ENCODE data around the gene S100A13. TPM values are rescaled to one million over a fixed set of nuclear protein-coding genes. Genes with fewer than 3 reads are reported as not detected.

Gene S100A13
- total RNA-seq, 1 experiment from 2014 or later: 350 TPM

GRCh38 chr1:153663211-153663610, 35.9 kb upstream of the S100A13 start:
- ATAC-seq (no peak), DNase-seq (no peak)
- no peak overlapping the region for H3K9ac ChIP-seq (ENCODE audit: low read length)
- intact Hi-C loops (cut with micrococcal nuclease): no loop called here
- H3K4me3 ChIP-seq (ENCODE audit: low read length): no peak overlapping the region
- peaks cover 11% of the 10 kb centered on the region; the same call in 1 of the 2 replicates for H3K4me1 ChIP-seq (ENCODE audit: insufficient read depth, low read length)
- H3K27ac ChIP-seq (ENCODE audit: low read length): no peak overlapping the region
- ChIA-PET CTCF (no interaction called here), POLR2A (ENCODE audit: unreplicated experiment) (interaction anchor here (0.6 kb wide), 2 partner anchors 50 to 79 kb away, joined by 4 to 5 read pairs; partner anchors contain the start of gene S100A16)
- H3K36me3 ChIP-seq (ENCODE audit: low read depth, low read length): peaks cover 75% of the 10 kb centered on the region
- no peaks in the 10 kb centered on the region for H3K9me2 ChIP-seq (replicated peaks; ENCODE audit: low read length)
- no peak overlapping the region for H3K4me2 ChIP-seq (ENCODE audit: low read length)
- no TSS peak for BruUV-seq (replicated peaks)
- no peaks in the 10 kb centered on the region for H3K9me3 ChIP-seq (ENCODE audit: low read length)
- peaks cover 37% of the 10 kb centered on the region for H3K79me2 ChIP-seq (ENCODE audit: low read length)
- H2AFZ ChIP-seq (ENCODE audit: low read length): no peak overlapping the region
- no peaks in the 10 kb centered on the region for H3K27me3 ChIP-seq (ENCODE audit: low read length)
- peaks cover 28% of the 10 kb centered on the region for H3F3A ChIP-seq (ENCODE audit: low read length, unreplicated experiment)
- TF ChIP-seq EZH2phosphoT487 (IDR thresholded peaks at IDR 0.05; ENCODE audit: borderline replicate concordance, low read length): no peak
- no peak for TF ChIP-seq EZH2 (IDR thresholded peaks at IDR 0.05; ENCODE audit: low read length, unreplicated experiment)
- TF ChIP-seq, protein P1, sequence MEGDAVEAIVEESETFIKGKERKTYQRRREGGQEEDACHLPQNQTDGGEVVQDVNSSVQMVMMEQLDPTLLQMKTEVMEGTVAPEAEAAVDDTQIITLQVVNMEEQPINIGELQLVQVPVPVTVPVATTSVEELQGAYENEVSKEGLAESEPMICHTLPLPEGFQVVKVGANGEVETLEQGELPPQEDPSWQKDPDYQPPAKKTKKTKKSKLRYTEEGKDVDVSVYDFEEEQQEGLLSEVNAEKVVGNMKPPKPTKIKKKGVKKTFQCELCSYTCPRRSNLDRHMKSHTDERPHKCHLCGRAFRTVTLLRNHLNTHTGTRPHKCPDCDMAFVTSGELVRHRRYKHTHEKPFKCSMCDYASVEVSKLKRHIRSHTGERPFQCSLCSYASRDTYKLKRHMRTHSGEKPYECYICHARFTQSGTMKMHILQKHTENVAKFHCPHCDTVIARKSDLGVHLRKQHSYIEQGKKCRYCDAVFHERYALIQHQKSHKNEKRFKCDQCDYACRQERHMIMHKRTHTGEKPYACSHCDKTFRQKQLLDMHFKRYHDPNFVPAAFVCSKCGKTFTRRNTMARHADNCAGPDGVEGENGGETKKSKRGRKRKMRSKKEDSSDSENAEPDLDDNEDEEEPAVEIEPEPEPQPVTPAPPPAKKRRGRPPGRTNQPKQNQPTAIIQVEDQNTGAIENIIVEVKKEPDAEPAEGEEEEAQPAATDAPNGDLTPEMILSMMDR (conservative IDR thresholded peaks at IDR 0.05; ENCODE audit: low read depth, low read length): no peak
- peaks cover 6% of the 10 kb centered on the region; the same call in 1 of the 2 replicates for H4K20me1 ChIP-seq (ENCODE audit: low read length)

GRCh38 chr1:153662269-153662668, 35.0 kb upstream of the S100A13 start:
- CTCF ChIA-PET: no interaction called here
- H2AFZ ChIP-seq (ENCODE audit: low read length): no peak overlapping the region
- H3K27ac ChIP-seq (ENCODE audit: low read length): no peak overlapping the region
- no peak overlapping the region for H3K4me2 ChIP-seq (ENCODE audit: low read length)
- H3K9me3 ChIP-seq (ENCODE audit: low read length): no peaks in the 10 kb centered on the region
- no peak overlapping the region for H3K4me3 ChIP-seq (ENCODE audit: low read length)
- no peak for TF ChIP-seq EZH2 (IDR thresholded peaks at IDR 0.05; ENCODE audit: low read length, unreplicated experiment)
- TF ChIP-seq EZH2phosphoT487 (IDR thresholded peaks at IDR 0.05; ENCODE audit: borderline replicate concordance, low read length): no peak
- TF ChIP-seq, protein P1 (conservative IDR thresholded peaks at IDR 0.05; ENCODE audit: low read depth, low read length): no peak
- peaks cover 28% of the 10 kb centered on the region for H3K79me2 ChIP-seq (ENCODE audit: low read length)
- peaks cover 14% of the 10 kb centered on the region; the same call in 1 of the 2 replicates for H3K4me1 ChIP-seq (ENCODE audit: insufficient read depth, low read length)
- no peaks in the 10 kb centered on the region for H3K27me3 ChIP-seq (ENCODE audit: low read length)
- POLR2A ChIA-PET (ENCODE audit: unreplicated experiment): no interaction called here
- intact Hi-C loops (cut with micrococcal nuclease): no loop called here
- H3F3A ChIP-seq (ENCODE audit: low read length, unreplicated experiment): peaks cover 22% of the 10 kb centered on the region
- H3K36me3 ChIP-seq (ENCODE audit: low read depth, low read length): peaks cover 65% of the 10 kb centered on the region
- TSS peak; percentile 34 for BruUV-seq (replicated peaks)
- no peaks in the 10 kb centered on the region for H3K9me2 ChIP-seq (replicated peaks; ENCODE audit: low read length)
- DNase-seq: no peak
- ATAC-seq: no peak
- H3K9ac ChIP-seq (ENCODE audit: low read length): no peak overlapping the region
- H4K20me1 ChIP-seq (ENCODE audit: low read length): no peaks in the 10 kb centered on the region

DNA sequence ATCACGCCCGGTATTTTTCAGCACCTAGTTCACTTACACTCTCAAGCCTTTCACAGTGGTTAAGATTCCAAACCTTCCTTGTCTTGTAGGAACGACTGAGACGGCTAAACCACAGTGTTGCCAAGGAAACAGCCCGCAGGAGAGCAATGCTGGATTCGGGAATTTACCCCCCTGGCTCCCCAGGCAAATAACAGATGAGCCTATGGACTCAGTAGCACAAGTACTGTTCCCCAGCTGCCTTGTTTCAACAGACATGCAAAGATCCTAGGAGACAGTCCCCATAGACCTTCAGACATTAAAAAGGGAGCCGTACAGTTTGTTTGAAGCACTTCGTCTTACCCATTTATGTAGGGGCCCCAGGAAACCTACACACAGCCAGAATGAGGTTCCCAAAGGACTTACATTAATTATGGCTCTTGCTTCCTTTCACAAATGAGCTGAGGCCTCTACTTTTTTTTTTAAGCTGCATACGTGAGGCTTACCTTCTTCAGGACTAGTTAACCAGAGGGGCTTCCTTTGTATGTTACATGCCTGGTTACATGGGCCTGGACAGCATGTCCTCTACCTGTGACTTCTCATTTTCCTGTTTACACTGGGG, 33.9 kb upstream of the S100A13 start:
- no peak overlapping the region for H3K4me3 ChIP-seq (ENCODE audit: low read length)
- H3K4me2 ChIP-seq (ENCODE audit: low read length): no peak overlapping the region
- H3K36me3 ChIP-seq (ENCODE audit: low read depth, low read length): peaks cover 55% of the 10 kb centered on the region
- ChIA-PET POLR2A (ENCODE audit: unreplicated experiment) (no interaction called here), CTCF (no interaction called here)
- no peaks in the 10 kb centered on the region for H3K27me3 ChIP-seq (ENCODE audit: low read length)
- H2AFZ ChIP-seq (ENCODE audit: low read length): no peak overlapping the region
- H3K27ac ChIP-seq (ENCODE audit: low read length): no peak overlapping the region
- peaks cover 22% of the 10 kb centered on the region for H3F3A ChIP-seq (ENCODE audit: low read length, unreplicated experiment)
- DNase-seq (no peak), ATAC-seq (no peak)
- no peaks in the 10 kb centered on the region for H4K20me1 ChIP-seq (ENCODE audit: low read length)
- H3K79me2 ChIP-seq (ENCODE audit: low read length): peaks cover 17% of the 10 kb centered on the region
- intact Hi-C loops (cut with micrococcal nuclease): no loop called here
- no TSS peak for BruUV-seq (replicated peaks)
- no peak overlapping the region for H3K9ac ChIP-seq (ENCODE audit: low read length)
- peaks cover 14% of the 10 kb centered on the region; the same call in 1 of the 2 replicates for H3K4me1 ChIP-seq (ENCODE audit: insufficient read depth, low read length)
- H3K9me3 ChIP-seq (ENCODE audit: low read length): no peaks in the 10 kb centered on the region
- H3K9me2 ChIP-seq (replicated peaks; ENCODE audit: low read length): no peaks in the 10 kb centered on the region
- TF ChIP-seq, protein P1 (conservative IDR thresholded peaks at IDR 0.05; ENCODE audit: low read depth, low read length): no peak
- TF ChIP-seq EZH2phosphoT487 (IDR thresholded peaks at IDR 0.05; ENCODE audit: borderline replicate concordance, low read length) (no peak), EZH2 (IDR thresholded peaks at IDR 0.05; ENCODE audit: low read length, unreplicated experiment) (no peak)

Data from PC-3 (cell line).